ENCODE results near the gene SNTA1.

The SNTA1 gene

DNA sequence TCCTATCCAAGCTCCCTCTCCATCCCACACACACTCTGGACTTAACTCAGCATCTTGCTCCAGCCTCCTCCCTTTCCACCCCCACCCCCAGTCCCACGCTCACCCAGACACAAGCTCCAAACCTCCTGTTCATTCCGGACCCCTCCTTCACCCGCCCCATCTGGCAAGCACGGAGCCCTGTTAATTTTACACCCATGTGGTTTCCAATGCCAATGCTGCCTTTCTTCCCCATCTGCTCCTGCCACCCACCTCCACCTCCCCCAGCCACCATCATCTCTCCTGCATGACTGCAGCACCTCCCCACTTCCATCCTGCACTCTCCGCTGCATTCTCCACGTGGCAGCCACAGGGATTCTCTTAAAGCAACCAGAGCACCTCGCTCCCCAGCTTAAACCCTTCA is 32.3 kb downstream of the SNTA1 start:
- 92% methylated on average over 7 of the region's 7 CpGs for WGBS
- Histone ChIP-seq H3K4me3 (ENCODE audit: insufficient read depth in 1 of 2, low read depth in 1 of 2, low read length in 2 of 2) (no peak overlapping the region), H3K4me2 (ENCODE audit: low read length, poor library complexity, severe bottlenecking) (no peak overlapping the region), H3K4me1 (ENCODE audit: control insufficient read depth, insufficient read depth, low read depth, low read length) (peaks cover 11% of the 10 kb centered on the region), H2BK5ac (ENCODE audit: low read depth, low read length, poor library complexity, severe bottlenecking) (no peak overlapping the region), H4K8ac (ENCODE audit: low read length) (no peak overlapping the region), H3K23ac (ENCODE audit: low read length in 2 of 2) (no peak overlapping the region), H2BK15ac (ENCODE audit: low read depth, poor library complexity, severe bottlenecking) (no peak overlapping the region), H3K14ac (ENCODE audit: low read length in 2 of 2) (no peak overlapping the region), H2BK12ac (ENCODE audit: low read length in 2 of 2) (no peak overlapping the region), H3K27ac (ENCODE audit: low read length, poor library complexity, severe bottlenecking) (no peak overlapping the region), H3K9ac (ENCODE audit: low read length) (no peak overlapping the region), H2AFZ (ENCODE audit: low read depth, low read length) (no peak overlapping the region), H3K4ac (ENCODE audit: low read depth in 1 of 2, low read length in 2 of 2) (no peak overlapping the region), H3K27me3 (ENCODE audit: control insufficient read depth in 1 of 2, insufficient read depth in 1 of 2, low read length in 2 of 2) (no peaks in the 10 kb centered on the region), H3K36me3 (ENCODE audit: control insufficient read depth in 1 of 2, insufficient read depth in 2 of 2, low read depth in 1 of 2, low read length in 2 of 2) (peaks cover 42 to 73% of the 10 kb centered on the region in 2 experiments), H2AK5ac (ENCODE audit: low read length, severe bottlenecking) (no peak overlapping the region), H3K9me3 (ENCODE audit: control insufficient read depth, low read length) (peaks cover 5% of the 10 kb centered on the region), H2BK120ac (ENCODE audit: low read depth, low read length) (no peak overlapping the region), H3K79me1 (replicated peaks; ENCODE audit: low read length, poor library complexity, severe bottlenecking) (peaks cover 9% of the 10 kb centered on the region), H4K91ac (ENCODE audit: low read length) (no peak overlapping the region), H3K18ac (ENCODE audit: low read depth in 1 of 2, low read length in 2 of 2) (no peak overlapping the region)
- DNase-seq, result no peak

- peak overlapping the region in 1 of 2 experiments; percentile 36 for H3K14ac ChIP-seq (ENCODE audit: low read length in 2 of 2)
- 93% methylated on average over 15 of the region's 15 CpGs for WGBS
- H3K23ac ChIP-seq (ENCODE audit: low read length in 2 of 2), result no peak overlapping the region
Measured at GRCh38 chr20:33410081-33410742, 33.4 kb downstream of the SNTA1 start.

DNA sequence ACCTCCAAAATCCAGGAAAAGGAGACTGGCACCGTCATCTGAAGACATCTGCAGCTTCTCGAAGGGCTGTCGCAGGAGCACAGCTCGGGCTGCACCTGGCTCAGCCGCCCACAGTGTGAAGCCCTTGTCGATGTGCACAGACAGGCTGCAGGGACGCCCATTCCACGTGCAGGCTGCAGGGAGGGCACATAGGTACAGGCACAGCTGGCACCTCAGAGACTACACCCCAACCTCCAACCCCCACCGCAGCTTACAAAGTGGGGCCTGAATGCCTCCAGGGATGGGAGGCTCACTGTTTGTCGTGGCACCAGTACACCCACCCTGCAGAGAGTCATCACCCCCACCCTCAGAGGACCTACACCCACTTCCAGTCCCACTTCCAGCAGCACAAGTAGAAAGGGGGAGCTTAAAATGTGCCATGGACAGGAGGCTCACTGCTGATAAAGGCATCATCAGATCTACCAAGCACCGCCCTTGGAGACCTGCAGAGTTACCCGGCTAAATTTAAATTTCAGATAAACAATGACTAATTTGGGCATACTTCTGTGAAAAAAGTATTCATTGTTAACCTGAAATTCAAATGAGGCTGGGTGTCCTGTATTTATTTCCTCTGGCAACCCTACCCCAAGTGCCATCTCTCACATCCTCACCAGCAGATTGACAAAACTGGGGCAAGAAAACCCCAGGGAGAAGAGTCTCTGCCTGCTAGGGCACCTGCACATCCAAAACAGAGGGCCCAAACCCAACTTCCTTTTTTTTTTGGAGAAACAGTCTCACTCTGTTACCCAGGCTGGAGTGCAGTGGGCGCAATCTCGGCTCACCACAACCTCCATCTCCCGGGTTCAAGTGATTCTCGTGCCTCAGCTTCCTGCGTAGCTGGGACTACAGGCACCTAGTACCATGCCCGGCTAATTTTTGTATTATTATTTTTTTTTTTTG is 34.6 kb downstream of the SNTA1 start:
- Histone ChIP-seq H4K91ac (ENCODE audit: low read length) (peak overlapping the region; percentile 30), H3K9ac (ENCODE audit: low read length) (no peak overlapping the region), H2BK5ac (ENCODE audit: low read depth, low read length, poor library complexity, severe bottlenecking) (no peak overlapping the region), H2AFZ (ENCODE audit: low read depth, low read length) (peak overlapping the region; percentile 21), H4K8ac (ENCODE audit: low read length) (peak overlapping the region; percentile 16), H3K27me3 (ENCODE audit: control insufficient read depth in 1 of 2, insufficient read depth in 1 of 2, low read length in 2 of 2) (no peaks in the 10 kb centered on the region), H2BK12ac (ENCODE audit: low read length in 2 of 2) (peak overlapping the region in 1 of 2 experiments; percentile 91), H3K27ac (ENCODE audit: low read length, poor library complexity, severe bottlenecking) (no peak overlapping the region), H3K9me3 (ENCODE audit: control insufficient read depth, low read length) (peaks cover 5% of the 10 kb centered on the region), H3K79me1 (replicated peaks; ENCODE audit: low read length, poor library complexity, severe bottlenecking) (peaks cover 12% of the 10 kb centered on the region), H3K14ac (ENCODE audit: low read length in 2 of 2) (peak overlapping the region in 1 of 2 experiments; percentile 93), H3K4me2 (ENCODE audit: low read length, poor library complexity, severe bottlenecking) (no peak overlapping the region), H3K36me3 (ENCODE audit: control insufficient read depth in 1 of 2, insufficient read depth in 2 of 2, low read depth in 1 of 2, low read length in 2 of 2) (peaks cover 42 to 77% of the 10 kb centered on the region in 2 experiments), H2AK5ac (ENCODE audit: low read length, severe bottlenecking) (no peak overlapping the region), H3K4me1 (ENCODE audit: control insufficient read depth, insufficient read depth, low read depth, low read length) (peaks cover 11% of the 10 kb centered on the region), H3K18ac (ENCODE audit: low read depth in 1 of 2, low read length in 2 of 2) (peak overlapping the region in 1 of 2 experiments; percentile 88), H2BK15ac (ENCODE audit: low read depth, poor library complexity, severe bottlenecking) (no peak overlapping the region), H2BK120ac (ENCODE audit: low read depth, low read length) (no peak overlapping the region), H3K4ac (ENCODE audit: low read depth in 1 of 2, low read length in 2 of 2) (peak overlapping the region; percentile 48 to 77), H3K23ac (ENCODE audit: low read length in 2 of 2) (peak overlapping the region in 1 of 2 experiments; percentile 84), H3K4me3 (ENCODE audit: insufficient read depth in 1 of 2, low read depth in 1 of 2, low read length in 2 of 2) (no peak overlapping the region)
- DNase-seq, result no peak
- whole genome bisulfite sequencing, result 90% methylated on average over 13 of the region's 18 CpGs

More at GRCh38 chr20:33410081-33410742, 33.4 kb downstream of the SNTA1 start:
- no peak overlapping the region for H3K27ac ChIP-seq (ENCODE audit: low read length, poor library complexity, severe bottlenecking)
- H2BK15ac ChIP-seq (ENCODE audit: low read depth, poor library complexity, severe bottlenecking), result no peak overlapping the region
- H2BK120ac ChIP-seq (ENCODE audit: low read depth, low read length), result no peak overlapping the region
- H3K79me1 ChIP-seq (replicated peaks; ENCODE audit: low read length, poor library complexity, severe bottlenecking), result peaks cover 9% of the 10 kb centered on the region
- no peak overlapping the region for H3K9ac ChIP-seq (ENCODE audit: low read length)
- peaks cover 42 to 79% of the 10 kb centered on the region in 2 experiments for H3K36me3 ChIP-seq (ENCODE audit: control insufficient read depth in 1 of 2, insufficient read depth in 2 of 2, low read depth in 1 of 2, low read length in 2 of 2)
- H2BK12ac ChIP-seq (ENCODE audit: low read length in 2 of 2), result no peak overlapping the region
- DNase-seq, result no peak
- peaks cover 5% of the 10 kb centered on the region for H3K9me3 ChIP-seq (ENCODE audit: control insufficient read depth, low read length)
- H2AFZ ChIP-seq (ENCODE audit: low read depth, low read length), result no peak overlapping the region
- no peak overlapping the region for H3K4ac ChIP-seq (ENCODE audit: low read depth in 1 of 2, low read length in 2 of 2)
- no peak overlapping the region for H3K4me3 ChIP-seq (ENCODE audit: insufficient read depth in 1 of 2, low read depth in 1 of 2, low read length in 2 of 2)
- no peak overlapping the region for H3K4me2 ChIP-seq (ENCODE audit: low read length, poor library complexity, severe bottlenecking)
- H2BK5ac ChIP-seq (ENCODE audit: low read depth, low read length, poor library complexity, severe bottlenecking), result no peak overlapping the region
- H3K27me3 ChIP-seq (ENCODE audit: control insufficient read depth in 1 of 2, insufficient read depth in 1 of 2, low read length in 2 of 2), result no peaks in the 10 kb centered on the region
- H4K91ac ChIP-seq (ENCODE audit: low read length), result no peak overlapping the region
- H3K4me1 ChIP-seq (ENCODE audit: control insufficient read depth, insufficient read depth, low read depth, low read length), result peaks cover 11% of the 10 kb centered on the region
- peak overlapping the region in 1 of 2 experiments; percentile 16 for H3K18ac ChIP-seq (ENCODE audit: low read depth in 1 of 2, low read length in 2 of 2)
- no peak overlapping the region for H2AK5ac ChIP-seq (ENCODE audit: low read length, severe bottlenecking)
- H4K8ac ChIP-seq (ENCODE audit: low read length), result no peak overlapping the region

GRCh38 chr20:33408313-33408712 is 35.2 kb downstream of the SNTA1 start:
- no peak overlapping the region for H3K4me3 ChIP-seq (ENCODE audit: insufficient read depth in 1 of 2, low read depth in 1 of 2, low read length in 2 of 2)
- no peak overlapping the region for H2BK120ac ChIP-seq (ENCODE audit: low read depth, low read length)
- peaks cover 11% of the 10 kb centered on the region for H3K4me1 ChIP-seq (ENCODE audit: control insufficient read depth, insufficient read depth, low read depth, low read length)
- H3K23ac ChIP-seq (ENCODE audit: low read length in 2 of 2), result peak overlapping the region in 1 of 2 experiments; percentile 70
- no peak overlapping the region for H3K9ac ChIP-seq (ENCODE audit: low read length)
- peak overlapping the region; percentile 42 to 88 for H3K18ac ChIP-seq (ENCODE audit: low read depth in 1 of 2, low read length in 2 of 2)
- H2AK5ac ChIP-seq (ENCODE audit: low read length, severe bottlenecking), result no peak overlapping the region
- DNase-seq, result no peak
- peaks cover 5% of the 10 kb centered on the region for H3K9me3 ChIP-seq (ENCODE audit: control insufficient read depth, low read length)
- H2BK15ac ChIP-seq (ENCODE audit: low read depth, poor library complexity, severe bottlenecking), result no peak overlapping the region
- H2BK5ac ChIP-seq (ENCODE audit: low read depth, low read length, poor library complexity, severe bottlenecking), result no peak overlapping the region
- no peak overlapping the region for H3K27ac ChIP-seq (ENCODE audit: low read length, poor library complexity, severe bottlenecking)
- H3K4me2 ChIP-seq (ENCODE audit: low read length, poor library complexity, severe bottlenecking), result no peak overlapping the region
- peak overlapping the region; percentile 48 for H2AFZ ChIP-seq (ENCODE audit: low read depth, low read length)
- H3K14ac ChIP-seq (ENCODE audit: low read length in 2 of 2), result peak overlapping the region in 1 of 2 experiments; percentile 93
- H3K36me3 ChIP-seq (ENCODE audit: control insufficient read depth in 1 of 2, insufficient read depth in 2 of 2, low read depth in 1 of 2, low read length in 2 of 2), result peaks cover 42 to 77% of the 10 kb centered on the region in 2 experiments
- no peaks in the 10 kb centered on the region for H3K27me3 ChIP-seq (ENCODE audit: control insufficient read depth in 1 of 2, insufficient read depth in 1 of 2, low read length in 2 of 2)
- H3K4ac ChIP-seq (ENCODE audit: low read depth in 1 of 2, low read length in 2 of 2), result peak overlapping the region; percentile 48 to 81
- 89% methylated on average over 10 of the region's 12 CpGs for WGBS
- H2BK12ac ChIP-seq (ENCODE audit: low read length in 2 of 2), result peak overlapping the region in 1 of 2 experiments; percentile 91
- peak overlapping the region; percentile 30 for H4K91ac ChIP-seq (ENCODE audit: low read length)
- peak overlapping the region; percentile 16 for H4K8ac ChIP-seq (ENCODE audit: low read length)
- H3K79me1 ChIP-seq (replicated peaks; ENCODE audit: low read length, poor library complexity, severe bottlenecking), result peaks cover 12% of the 10 kb centered on the region
